ENCODE results near the gene HDDC3. TPM values are rescaled to one million over a fixed set of nuclear protein-coding genes. Genes with fewer than 3 reads are reported as not detected.
"Not testable (repeated sequence)": the region's sequence is repeated elsewhere in the genome, so short reads cannot be mapped to it uniquely, and the experiment has no call there.

Gene HDDC3
- total RNA-seq, 1 experiment from 2014 or later: 51.9 TPM

DNA sequence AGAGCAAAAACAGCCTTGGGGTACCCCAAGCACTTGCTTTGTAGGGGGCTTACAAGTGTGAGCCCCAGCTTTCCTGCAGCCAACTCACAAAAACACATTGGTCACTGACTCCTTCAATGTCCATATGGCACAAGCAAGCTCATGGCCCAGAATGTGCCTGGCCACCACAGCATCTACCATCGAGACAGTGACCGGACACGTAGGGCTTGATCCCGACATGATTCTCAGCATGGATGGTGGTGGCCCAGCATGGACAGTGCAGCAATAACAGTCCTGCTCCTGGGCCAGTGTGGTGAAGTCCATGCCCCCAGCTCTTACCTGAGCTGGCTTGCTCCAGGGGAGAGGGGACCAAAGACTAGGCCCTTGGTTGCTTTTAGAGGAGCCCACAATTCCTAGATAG, 8.7 kb upstream of the HDDC3 start:
- Histone ChIP-seq H3K9me3 (no peaks in the 10 kb centered on the region), H3K4me3 (no peak overlapping the region), H3K27me3 (no peaks in the 10 kb centered on the region), H3K36me3 (peaks cover 71% of the 10 kb centered on the region)
- DNase-seq: no peak

DNA sequence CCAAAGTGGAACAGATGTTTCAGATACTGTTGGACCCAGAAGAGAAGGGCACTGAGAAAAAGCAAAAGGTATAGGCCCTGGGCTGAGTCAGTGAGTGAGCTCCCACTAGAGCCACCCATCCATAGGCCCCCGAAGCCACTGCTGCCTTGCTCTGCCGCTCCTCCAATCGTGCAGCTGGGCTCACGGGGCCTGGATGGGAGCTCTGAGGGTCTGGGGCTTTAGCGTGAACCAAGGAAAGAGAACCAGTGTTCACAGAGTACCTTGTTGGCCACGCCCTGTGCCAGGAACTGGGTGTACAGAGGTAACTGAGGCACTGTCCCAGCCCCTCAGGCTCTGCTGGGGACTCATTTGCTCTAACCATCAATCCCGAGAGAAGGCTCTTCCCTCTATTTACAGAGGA, 7.4 kb upstream of the HDDC3 start:
- peaks cover 59% of the 10 kb centered on the region for H3K36me3 ChIP-seq
- no peak for DNase-seq
- H3K9me3 ChIP-seq: no peaks in the 10 kb centered on the region
- no peak overlapping the region for H3K4me3 ChIP-seq
- no peaks in the 10 kb centered on the region for H3K27me3 ChIP-seq

DNA sequence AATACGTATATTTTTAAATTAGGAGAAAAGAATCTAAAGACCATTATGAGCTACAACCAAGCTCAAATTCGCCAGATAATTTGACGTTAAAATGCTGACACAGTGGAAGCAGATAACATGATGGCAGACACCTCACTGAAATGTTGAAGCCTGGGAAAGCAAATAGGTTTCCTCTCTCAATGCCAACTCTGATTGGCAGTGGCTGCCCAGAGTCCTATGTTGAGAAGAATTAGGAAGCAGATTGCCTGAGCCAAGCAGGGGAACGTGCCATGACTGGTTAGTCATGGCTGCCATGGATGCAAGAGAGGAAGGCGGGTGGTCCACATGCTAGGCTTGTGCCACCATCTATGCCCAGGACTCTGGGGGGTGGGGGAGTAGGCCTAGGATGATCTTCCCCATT, 5.9 kb upstream of the HDDC3 start:
- Histone ChIP-seq H3K4me3 (no peak overlapping the region), H3K9me3 (no peaks in the 10 kb centered on the region), H3K36me3 (peaks cover 54% of the 10 kb centered on the region), H3K27me3 (no peaks in the 10 kb centered on the region)
- no peak for DNase-seq

DNA sequence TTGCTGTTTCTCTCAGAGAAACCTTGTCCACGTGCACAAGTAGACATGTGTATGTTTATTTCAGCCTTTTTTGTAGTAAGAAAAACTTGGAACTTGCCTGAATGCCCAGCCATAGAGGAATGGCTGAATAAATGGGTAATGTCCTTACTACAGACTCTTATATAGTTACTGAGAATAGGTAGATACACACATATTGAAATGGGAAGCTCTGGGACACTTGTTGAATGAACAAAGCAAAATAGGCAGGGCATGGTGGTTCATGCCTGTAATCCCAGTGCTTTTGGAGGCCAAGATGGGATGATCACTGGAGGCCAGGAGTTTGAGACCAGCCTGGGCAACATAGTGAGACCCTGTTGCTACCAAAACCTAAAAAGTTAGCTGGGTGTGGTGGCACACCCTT, 4.5 kb upstream of the HDDC3 start:
- DNase-seq: no peak
- Histone ChIP-seq H3K27me3 (no peaks in the 10 kb centered on the region), H3K36me3 (peaks cover 48% of the 10 kb centered on the region), H3K9me3 (no peaks in the 10 kb centered on the region), H3K4me3 (no peak overlapping the region)

GRCh38 chr15:90934949-90935751, 2.8 kb upstream of the HDDC3 start, which contains the start of gene UNC45A:
TSS of gene UNC45A (plus strand) at chr15:90935285. CDS start at chr15:90935325, 40 bp downstream.
- H3K4me3 ChIP-seq: peak within 1 kb of the TSS; percentile 75
- peaks cover 38% of the 10 kb centered on the region for H3K36me3 ChIP-seq
- no peaks in the 10 kb centered on the region for H3K9me3 ChIP-seq
- H3K27me3 ChIP-seq: no peaks in the 10 kb centered on the region
- DNase-seq: peak; percentile 88

- no peaks in the 10 kb centered on the region for H3K27me3 ChIP-seq
- H3K9me3 ChIP-seq: no peaks in the 10 kb centered on the region
- DNase-seq: peak; percentile 81
These were observed 2.1 kb upstream of the HDDC3 start for GRCh38 chr15:90934256-90934948.

DNA sequence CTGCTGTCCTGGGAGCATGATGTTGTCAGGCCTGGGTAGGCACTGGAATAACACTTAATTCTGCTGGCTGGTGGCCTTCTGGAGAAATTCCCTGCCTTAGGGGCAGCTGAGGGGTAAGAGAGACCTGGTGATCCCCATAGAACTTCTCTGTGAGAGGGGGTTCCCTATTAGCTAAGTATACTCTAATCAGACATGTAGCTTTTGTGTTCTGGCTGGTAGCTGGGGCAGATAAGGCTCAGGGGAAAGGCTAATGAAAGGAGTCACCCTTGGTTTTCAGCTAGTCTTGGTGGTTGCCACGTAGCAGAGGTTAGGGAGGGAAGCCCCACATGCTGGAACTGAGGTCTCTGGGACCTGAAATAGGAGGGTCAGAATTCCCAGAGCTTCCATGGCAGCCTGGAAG, 952 bp upstream of the HDDC3 start:
- DNase-seq: no peak
- Histone ChIP-seq H3K36me3 (peaks cover 22% of the 10 kb centered on the region), H3K4me3 (no peak overlapping the region), H3K27me3 (no peaks in the 10 kb centered on the region), H3K9me3 (no peaks in the 10 kb centered on the region)

More at GRCh38 chr15:90934256-90934948, 2.1 kb upstream of the HDDC3 start:
- Histone ChIP-seq H3K36me3 (peaks cover 30% of the 10 kb centered on the region), H3K4me3 (peak overlapping the region; percentile 75)

- H3K4me3 ChIP-seq: peak overlapping the region; percentile 98
- H3K36me3 ChIP-seq: peaks cover 15% of the 10 kb centered on the region
- no peak for DNase-seq
- no peaks in the 10 kb centered on the region for H3K9me3 ChIP-seq
- no peaks in the 10 kb centered on the region for H3K27me3 ChIP-seq
These were observed 277 bp upstream of the HDDC3 start for GRCh38 chr15:90932660-90932991.

DNA sequence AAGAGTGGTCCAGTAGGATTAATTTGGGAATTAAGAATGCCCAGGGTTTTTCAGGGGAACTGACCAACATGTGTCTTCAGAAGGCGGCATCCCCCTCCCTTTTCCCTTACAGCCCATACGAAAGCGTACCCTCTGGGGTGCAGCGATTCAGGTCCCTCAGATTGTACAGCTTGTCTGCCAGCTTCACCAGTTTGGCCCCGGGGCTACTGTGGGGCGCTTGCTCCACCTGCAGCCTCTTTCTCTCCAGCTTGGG, 848 bp downstream of the HDDC3 start:
- peak overlapping the region; percentile 98 for H3K4me3 ChIP-seq
- H3K36me3 ChIP-seq: peaks cover 6% of the 10 kb centered on the region
- no peak for DNase-seq
- no peaks in the 10 kb centered on the region for H3K27me3 ChIP-seq
- no peaks in the 10 kb centered on the region for H3K9me3 ChIP-seq

DNA sequence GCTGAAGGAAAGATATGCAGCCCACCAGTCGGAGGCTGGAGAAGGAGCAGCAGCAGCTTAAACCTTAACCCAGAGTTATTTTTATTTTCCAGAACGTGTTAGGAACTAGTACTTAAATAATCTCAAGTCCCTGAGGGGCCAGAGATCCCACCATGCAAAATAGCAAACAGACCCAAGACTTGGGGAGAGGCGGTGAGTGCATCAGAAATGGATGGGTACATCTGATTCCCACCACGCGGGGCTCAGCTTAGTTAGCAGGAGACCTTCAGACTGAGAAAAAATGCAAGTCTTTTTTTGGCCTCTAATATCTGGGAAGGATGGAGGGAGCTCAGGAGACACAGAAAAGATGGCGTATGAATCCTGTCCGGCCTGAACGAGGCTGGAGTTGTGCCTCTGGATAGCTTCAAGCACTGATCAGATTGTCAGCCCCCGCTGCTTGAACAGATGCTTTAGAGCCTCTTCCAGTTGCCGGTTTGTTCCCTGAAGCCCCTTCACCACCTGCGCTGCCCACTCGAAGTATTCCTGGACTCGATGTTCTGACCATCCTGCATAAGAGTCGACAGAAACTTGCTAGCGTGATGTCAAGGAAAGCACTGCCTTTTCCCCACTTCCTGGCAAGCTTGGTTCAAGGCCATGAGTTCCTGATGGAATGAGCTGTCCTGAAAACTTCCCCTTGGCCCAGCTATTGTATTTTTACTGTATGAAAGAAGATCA, 1.3 kb downstream of the HDDC3 start:
- no peaks in the 10 kb centered on the region for H3K27me3 ChIP-seq
- H3K9me3 ChIP-seq: no peaks in the 10 kb centered on the region
- peak overlapping the region; percentile 98 for H3K4me3 ChIP-seq
- no peak for DNase-seq
- H3K36me3 ChIP-seq: peaks cover 3% of the 10 kb centered on the region; the same call in 1 of the 2 replicates

DNA sequence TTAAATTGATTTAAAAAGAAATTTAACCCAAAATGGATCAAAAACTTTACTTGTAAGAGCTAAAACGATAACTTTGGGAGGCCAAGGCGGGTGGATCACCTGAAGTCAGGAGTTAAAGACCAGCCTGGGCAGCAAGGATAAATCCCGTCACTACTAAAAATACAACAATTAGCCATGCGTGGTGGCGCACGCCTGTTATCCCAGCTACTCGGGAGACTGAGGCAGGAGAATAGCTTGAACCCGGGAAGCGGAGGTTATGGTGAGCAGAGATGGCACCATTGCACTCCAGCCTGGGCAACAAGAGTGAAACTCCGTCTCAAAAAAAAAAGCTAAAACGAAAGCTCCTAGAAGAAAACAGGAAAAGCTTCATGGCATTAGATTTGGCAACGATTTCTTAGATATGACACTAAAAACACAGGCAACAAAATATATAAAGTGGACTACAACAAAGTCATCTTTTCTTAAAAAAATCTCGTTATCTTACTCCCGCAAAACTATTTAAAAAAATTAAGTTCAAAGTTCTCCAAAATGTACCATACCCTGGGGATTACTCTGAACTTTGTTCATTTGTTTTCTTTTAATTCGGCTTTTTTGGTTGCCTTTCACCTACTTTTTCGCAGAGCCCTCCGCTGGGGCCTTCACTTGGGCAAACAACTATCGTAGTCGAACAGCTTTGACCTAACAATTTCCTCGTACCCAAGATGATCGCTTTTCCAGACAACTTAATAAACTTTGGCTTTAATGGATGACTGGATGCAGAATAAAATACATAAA, 2.9 kb downstream of the HDDC3 start:
- peak overlapping the region; percentile 98 for H3K4me3 ChIP-seq
- H3K27me3 ChIP-seq: no peaks in the 10 kb centered on the region
- no peaks in the 10 kb centered on the region for H3K9me3 ChIP-seq
- H3K36me3 ChIP-seq: peaks cover 3% of the 10 kb centered on the region; the same call in 1 of the 2 replicates
- no peak for DNase-seq

- not testable (repeated sequence) for DNase-seq, H3K27me3 ChIP-seq, H3K4me3 ChIP-seq, H3K9me3 ChIP-seq, H3K36me3 ChIP-seq
These were observed 4.2 kb downstream of the HDDC3 start for GRCh38 chr15:90928106-90928505.

GRCh38 chr15:90926766-90927165, 5.6 kb downstream of the HDDC3 start:
- H3K9me3 ChIP-seq, H3K36me3 ChIP-seq, H3K27me3 ChIP-seq, DNase-seq, H3K4me3 ChIP-seq: not testable (repeated sequence)

GRCh38 chr15:90924375-90924774, 8.0 kb downstream of the HDDC3 start:
- no peaks in the 10 kb centered on the region for H3K27me3 ChIP-seq
- H3K9me3 ChIP-seq: no peaks in the 10 kb centered on the region
- no peak for DNase-seq
- H3K36me3 ChIP-seq: peaks cover 14% of the 10 kb centered on the region
- H3K4me3 ChIP-seq: no peak overlapping the region

GRCh38 chr15:90922712-90923322, 9.5 kb downstream of the HDDC3 start:
- H3K9me3 ChIP-seq, H3K4me3 ChIP-seq, H3K27me3 ChIP-seq, DNase-seq: not testable (repeated sequence)
- peaks cover 26% of the 10 kb centered on the region for H3K36me3 ChIP-seq

- H3K9me3 ChIP-seq: no peaks in the 10 kb centered on the region
- peaks cover 26% of the 10 kb centered on the region for H3K36me3 ChIP-seq
- H3K27me3 ChIP-seq: no peaks in the 10 kb centered on the region
- no peak overlapping the region for H3K4me3 ChIP-seq
- DNase-seq: no peak
These were observed 10.5 kb downstream of the HDDC3 start for GRCh38 chr15:90921887-90922286.

Data from MG63 (cell line).